ENCODE measurements around the gene NLGN1.

The NLGN1 gene

DNA sequence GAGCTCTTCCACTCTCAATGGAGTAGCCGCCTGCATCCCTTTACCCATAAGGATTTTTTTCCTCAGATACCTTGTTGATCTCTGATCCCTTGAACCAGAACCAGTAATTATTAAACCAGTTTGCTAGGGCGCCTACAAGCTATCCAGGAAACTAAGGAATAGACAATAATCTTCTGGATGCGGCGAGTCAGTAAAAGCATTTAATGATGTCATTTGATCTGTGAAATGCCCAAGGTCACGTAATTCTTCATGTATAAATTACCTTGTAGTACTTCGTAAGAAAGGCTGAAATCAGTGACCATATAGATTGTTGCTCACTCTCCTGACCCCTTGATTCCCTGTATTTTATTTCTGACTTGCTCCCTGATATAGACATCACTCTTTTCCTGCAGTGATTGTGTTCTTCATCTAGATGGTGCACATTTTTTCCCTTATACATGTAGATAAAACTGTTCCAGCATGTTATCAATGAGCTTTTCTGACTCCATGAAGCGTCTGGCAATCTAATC, 913.0 kb downstream of the NLGN1 start:
- H3K9me3 ChIP-seq (ENCODE audit: insufficient read depth, low read depth, low read length): no peaks in the 10 kb centered on the region
- no peaks in the 10 kb centered on the region for H3K27me3 ChIP-seq (ENCODE audit: insufficient read depth, low read length)
- H3K4me3 ChIP-seq (ENCODE audit: low read length): no peak overlapping the region
- 84% methylated on average over 7 of the region's 7 CpGs for WGBS
- H3K27ac ChIP-seq (ENCODE audit: low read depth, low read length): no peak overlapping the region
- no peaks in the 10 kb centered on the region for H3K4me1 ChIP-seq (ENCODE audit: insufficient read depth, low read length)
- H3K9ac ChIP-seq (ENCODE audit: low read depth, low read length): no peak overlapping the region
- H3K36me3 ChIP-seq (ENCODE audit: insufficient read depth, low read length): no peaks in the 10 kb centered on the region

DNA sequence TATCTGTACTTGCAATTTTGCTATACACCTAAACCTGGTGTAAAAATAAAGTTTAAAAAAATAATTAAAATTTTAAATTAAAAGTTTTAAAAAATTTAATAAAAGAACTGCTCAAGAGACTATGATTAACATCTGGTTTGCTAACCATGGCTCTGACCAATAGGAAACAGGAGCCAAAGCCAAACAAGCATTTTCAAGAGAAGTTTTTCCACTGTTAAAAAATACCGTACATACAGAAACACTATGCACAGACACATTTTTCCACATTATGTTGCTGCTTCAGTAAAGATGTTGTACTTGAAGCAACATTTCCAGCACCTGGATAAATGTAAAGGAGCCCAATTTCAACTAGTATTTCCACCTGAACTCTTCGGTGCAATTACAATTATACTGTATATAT, 917.7 kb downstream of the NLGN1 start:
- WGBS: 72% methylated on average over 2 of the region's 2 CpGs
- H3K27me3 ChIP-seq (ENCODE audit: insufficient read depth, low read length): no peaks in the 10 kb centered on the region
- no peak overlapping the region for H3K9ac ChIP-seq (ENCODE audit: low read depth, low read length)
- H3K9me3 ChIP-seq (ENCODE audit: insufficient read depth, low read depth, low read length): no peaks in the 10 kb centered on the region
- no peak overlapping the region for H3K4me3 ChIP-seq (ENCODE audit: low read length)
- H3K27ac ChIP-seq (ENCODE audit: low read depth, low read length): no peak overlapping the region
- no peaks in the 10 kb centered on the region for H3K36me3 ChIP-seq (ENCODE audit: insufficient read depth, low read length)
- H3K4me1 ChIP-seq (ENCODE audit: insufficient read depth, low read length): peaks cover 15% of the 10 kb centered on the region

DNA sequence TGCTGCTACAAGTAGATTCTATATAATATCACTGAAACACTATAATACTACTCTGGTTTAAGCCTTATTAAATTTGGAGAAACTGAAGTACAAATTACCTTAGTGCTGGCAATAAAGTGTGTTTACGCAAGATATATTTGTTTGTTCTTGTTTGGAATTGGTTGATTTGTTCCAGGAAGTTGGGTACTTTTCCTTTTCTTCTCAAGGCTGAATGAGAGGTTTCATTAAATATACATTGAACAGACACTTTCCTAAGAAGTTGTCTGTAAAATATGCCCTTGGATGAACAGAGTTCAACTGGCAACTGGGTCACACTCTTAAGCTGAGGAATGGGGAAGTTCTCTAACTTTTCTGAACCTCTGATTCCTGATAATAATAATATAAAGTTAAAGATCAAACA, 919.5 kb downstream of the NLGN1 start:
- H3K27me3 ChIP-seq (ENCODE audit: insufficient read depth, low read length): no peaks in the 10 kb centered on the region
- H3K9ac ChIP-seq (ENCODE audit: low read depth, low read length): no peak overlapping the region
- H3K4me3 ChIP-seq (ENCODE audit: low read length): no peak overlapping the region
- WGBS: 100% methylated on average over 1 of the region's 1 CpG
- H3K36me3 ChIP-seq (ENCODE audit: insufficient read depth, low read length): no peaks in the 10 kb centered on the region
- H3K4me1 ChIP-seq (ENCODE audit: insufficient read depth, low read length): peaks cover 15% of the 10 kb centered on the region
- no peak overlapping the region for H3K27ac ChIP-seq (ENCODE audit: low read depth, low read length)
- H3K9me3 ChIP-seq (ENCODE audit: insufficient read depth, low read depth, low read length): peaks cover 9% of the 10 kb centered on the region; the same call in 1 of the 2 replicates

DNA sequence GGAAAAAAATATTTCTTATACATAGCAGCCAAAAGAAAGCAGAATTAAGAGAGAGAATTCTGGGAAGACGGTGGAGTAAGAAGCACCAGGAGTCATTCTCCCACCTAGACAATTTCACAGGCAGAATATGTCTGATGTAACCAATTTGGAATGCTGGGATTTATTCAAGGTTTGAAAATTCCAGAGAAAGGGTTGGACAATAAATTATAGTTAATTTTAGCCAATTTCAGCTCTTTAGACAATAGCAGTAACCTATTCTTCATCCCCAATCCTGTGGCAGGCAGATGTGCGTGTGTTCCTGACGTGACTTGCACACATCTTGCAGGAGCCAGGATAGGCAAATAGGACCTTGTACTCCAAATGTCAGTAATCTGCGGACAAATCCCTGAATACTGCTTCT, 920.6 kb downstream of the NLGN1 start:
- no peak overlapping the region for H3K9ac ChIP-seq (ENCODE audit: low read depth, low read length)
- no peak overlapping the region for H3K27ac ChIP-seq (ENCODE audit: low read depth, low read length)
- no peaks in the 10 kb centered on the region for H3K27me3 ChIP-seq (ENCODE audit: insufficient read depth, low read length)
- WGBS: 90% methylated on average over 4 of the region's 4 CpGs
- peaks cover 15% of the 10 kb centered on the region for H3K4me1 ChIP-seq (ENCODE audit: insufficient read depth, low read length)
- no peak overlapping the region for H3K4me3 ChIP-seq (ENCODE audit: low read length)
- peaks cover 9% of the 10 kb centered on the region; the same call in 1 of the 2 replicates for H3K9me3 ChIP-seq (ENCODE audit: insufficient read depth, low read depth, low read length)
- H3K36me3 ChIP-seq (ENCODE audit: insufficient read depth, low read length): no peaks in the 10 kb centered on the region

DNA sequence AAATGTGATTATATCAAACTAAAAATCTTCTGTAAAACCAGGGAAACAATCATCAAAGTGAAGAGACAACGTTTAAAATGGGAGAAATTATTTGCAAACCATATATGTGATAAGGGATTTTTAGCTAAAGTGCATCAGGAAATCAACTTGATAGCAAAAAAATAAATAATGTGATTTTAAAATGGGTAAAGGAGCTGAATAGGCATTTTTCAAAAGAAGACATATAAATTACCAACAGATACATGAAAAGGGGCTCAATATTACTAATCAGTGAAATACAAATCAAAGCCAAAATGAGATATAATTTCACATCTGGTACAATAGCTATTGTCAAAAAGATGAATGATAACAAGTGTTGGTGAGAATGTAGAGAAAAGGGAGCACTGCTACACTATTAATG, 924.0 kb downstream of the NLGN1 start:
- no peak overlapping the region for H3K4me3 ChIP-seq (ENCODE audit: low read length)

DNA sequence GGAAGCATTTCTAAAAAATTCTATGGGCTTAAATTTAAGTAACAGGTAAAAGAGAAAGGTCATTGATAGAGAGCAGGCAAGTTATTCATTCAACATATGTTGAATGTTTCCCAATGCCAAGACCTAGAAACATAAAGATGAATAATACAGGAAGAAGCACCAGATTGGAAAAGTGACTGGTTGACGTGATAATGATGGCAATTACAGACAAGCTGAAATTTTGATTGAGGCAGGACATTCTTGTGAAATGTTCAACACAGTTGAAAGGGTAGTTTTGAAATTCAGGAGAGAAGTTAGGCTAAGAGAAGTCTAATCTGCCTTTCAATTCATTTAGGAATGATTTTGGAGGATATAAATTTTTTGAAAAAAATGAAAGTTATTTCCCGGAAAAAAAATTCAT, 925.2 kb downstream of the NLGN1 start:
- peaks cover 9% of the 10 kb centered on the region; the same call in 1 of the 2 replicates for H3K9me3 ChIP-seq (ENCODE audit: insufficient read depth, low read depth, low read length)
- WGBS: 93% methylated on average over 1 of the region's 2 CpGs
- H3K9ac ChIP-seq (ENCODE audit: low read depth, low read length): no peak overlapping the region
- no peaks in the 10 kb centered on the region for H3K36me3 ChIP-seq (ENCODE audit: insufficient read depth, low read length)
- no peak overlapping the region for H3K4me3 ChIP-seq (ENCODE audit: low read length)
- no peak overlapping the region for H3K27ac ChIP-seq (ENCODE audit: low read depth, low read length)
- H3K27me3 ChIP-seq (ENCODE audit: insufficient read depth, low read length): no peaks in the 10 kb centered on the region
- H3K4me1 ChIP-seq (ENCODE audit: insufficient read depth, low read length): peaks cover 25% of the 10 kb centered on the region

More for the DNA sequence above, 924.0 kb downstream of the NLGN1 start:
- Histone ChIP-seq H3K36me3 (ENCODE audit: insufficient read depth, low read length) (no peaks in the 10 kb centered on the region), H3K27me3 (ENCODE audit: insufficient read depth, low read length) (no peaks in the 10 kb centered on the region), H3K27ac (ENCODE audit: low read depth, low read length) (no peak overlapping the region), H3K9ac (ENCODE audit: low read depth, low read length) (no peak overlapping the region), H3K9me3 (ENCODE audit: insufficient read depth, low read depth, low read length) (peaks cover 9% of the 10 kb centered on the region; the same call in 1 of the 2 replicates), H3K4me1 (ENCODE audit: insufficient read depth, low read length) (peaks cover 25% of the 10 kb centered on the region)
- 100% methylated on average over 1 of the region's 1 CpG for WGBS

DNA sequence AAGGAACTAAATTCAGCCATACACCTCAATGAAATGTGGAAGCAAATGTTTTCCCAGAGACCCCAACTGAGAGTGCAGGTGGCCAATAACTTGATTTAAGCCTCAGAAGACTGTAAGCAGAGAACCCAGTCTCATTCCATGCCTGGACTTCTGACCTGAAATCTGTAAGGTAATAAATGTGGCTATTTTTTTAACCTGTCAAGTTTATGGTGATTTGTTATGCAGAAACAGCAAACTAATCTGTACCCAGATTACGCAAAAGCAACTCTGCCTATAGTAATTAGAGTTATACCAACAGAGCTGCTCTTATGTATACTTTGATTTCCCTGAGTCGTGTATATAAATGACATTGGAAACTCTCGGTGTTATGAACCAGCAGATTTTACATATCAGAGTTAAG, 927.6 kb downstream of the NLGN1 start:
- Histone ChIP-seq H3K27ac (ENCODE audit: low read depth, low read length) (no peak overlapping the region), H3K36me3 (ENCODE audit: insufficient read depth, low read length) (no peaks in the 10 kb centered on the region), H3K9ac (ENCODE audit: low read depth, low read length) (no peak overlapping the region), H3K4me1 (ENCODE audit: insufficient read depth, low read length) (peaks cover 10% of the 10 kb centered on the region), H3K4me3 (ENCODE audit: low read length) (no peak overlapping the region), H3K9me3 (ENCODE audit: insufficient read depth, low read depth, low read length) (peaks cover 9% of the 10 kb centered on the region; the same call in 1 of the 2 replicates), H3K27me3 (ENCODE audit: insufficient read depth, low read length) (no peaks in the 10 kb centered on the region)
- WGBS: 100% methylated on average over 3 of the region's 3 CpGs

DNA sequence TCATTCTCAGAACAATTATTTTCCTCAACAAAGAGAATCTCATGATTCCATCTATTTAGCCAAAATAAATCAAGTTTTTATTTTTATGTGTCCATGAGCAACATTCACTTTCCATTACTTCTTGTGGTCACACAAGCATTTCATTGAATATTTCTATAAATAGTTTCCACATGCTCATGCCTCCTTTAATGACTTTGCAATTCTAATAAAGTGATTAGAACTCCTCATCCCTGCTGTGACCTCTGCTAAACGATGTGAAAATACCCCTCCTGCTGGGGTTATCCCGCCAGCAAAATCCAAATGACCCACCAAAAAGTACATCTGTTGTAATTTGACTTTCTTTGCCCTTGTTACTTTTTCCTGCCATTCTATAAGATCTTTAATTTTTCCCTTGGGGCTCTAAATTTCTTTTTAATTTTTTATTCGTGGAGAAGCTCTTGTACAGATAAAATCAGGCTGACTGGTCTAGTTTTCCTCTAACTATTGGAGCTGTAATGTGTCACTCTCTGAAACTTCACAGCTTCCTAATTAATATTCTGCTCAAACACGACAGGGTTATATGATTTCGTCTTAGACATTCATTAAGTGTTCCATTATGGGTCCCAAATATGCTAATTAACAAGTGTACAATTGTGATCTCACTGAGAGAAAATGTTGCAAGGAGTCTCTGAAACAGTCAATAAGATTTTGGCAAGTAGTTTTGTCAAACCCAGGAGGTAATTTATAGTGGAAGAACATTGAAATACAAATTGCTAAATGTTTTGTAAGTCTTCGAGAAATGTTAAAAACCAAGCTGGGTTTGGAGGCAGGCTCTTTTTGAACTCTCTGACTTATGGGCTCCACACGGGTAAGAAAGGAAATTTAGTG, 928.5 kb downstream of the NLGN1 start:
- H3K27me3 ChIP-seq (ENCODE audit: insufficient read depth, low read length): no peaks in the 10 kb centered on the region
- H3K27ac ChIP-seq (ENCODE audit: low read depth, low read length): no peak overlapping the region
- no peaks in the 10 kb centered on the region for H3K36me3 ChIP-seq (ENCODE audit: insufficient read depth, low read length)
- H3K4me3 ChIP-seq (ENCODE audit: low read length): no peak overlapping the region
- peaks cover 3% of the 10 kb centered on the region; the same call in 1 of the 2 replicates for H3K9me3 ChIP-seq (ENCODE audit: insufficient read depth, low read depth, low read length)
- H3K9ac ChIP-seq (ENCODE audit: low read depth, low read length): no peak overlapping the region
- 70% methylated on average over 7 of the region's 7 CpGs for WGBS
- H3K4me1 ChIP-seq (ENCODE audit: insufficient read depth, low read length): peaks cover 10% of the 10 kb centered on the region

DNA sequence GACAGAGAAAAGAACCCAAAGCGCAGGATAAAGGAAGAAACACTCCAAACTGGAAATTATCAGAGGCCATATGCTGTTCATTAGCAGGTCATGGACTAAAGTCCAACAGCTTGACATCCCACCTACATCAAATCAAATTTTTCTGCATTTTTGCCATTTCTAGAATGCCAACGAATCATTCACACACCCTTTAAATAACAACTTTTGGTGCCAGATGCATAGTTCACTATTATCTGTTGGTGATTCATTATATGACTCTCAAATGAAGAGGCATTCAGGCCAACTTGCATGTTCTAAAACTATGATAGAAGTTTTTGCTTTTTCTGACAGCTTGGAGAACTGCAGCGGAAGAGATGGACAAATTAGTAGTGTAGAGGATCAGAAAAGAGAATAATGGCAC, 931.8 kb downstream of the NLGN1 start:
- Histone ChIP-seq H3K4me3 (ENCODE audit: low read length) (no peak overlapping the region), H3K4me1 (ENCODE audit: insufficient read depth, low read length) (peaks cover 10% of the 10 kb centered on the region), H3K9me3 (ENCODE audit: insufficient read depth, low read depth, low read length) (no peaks in the 10 kb centered on the region), H3K36me3 (ENCODE audit: insufficient read depth, low read length) (no peaks in the 10 kb centered on the region), H3K27me3 (ENCODE audit: insufficient read depth, low read length) (no peaks in the 10 kb centered on the region), H3K9ac (ENCODE audit: low read depth, low read length) (no peak overlapping the region), H3K27ac (ENCODE audit: low read depth, low read length) (no peak overlapping the region)
- WGBS: 94% methylated on average over 3 of the region's 3 CpGs

DNA sequence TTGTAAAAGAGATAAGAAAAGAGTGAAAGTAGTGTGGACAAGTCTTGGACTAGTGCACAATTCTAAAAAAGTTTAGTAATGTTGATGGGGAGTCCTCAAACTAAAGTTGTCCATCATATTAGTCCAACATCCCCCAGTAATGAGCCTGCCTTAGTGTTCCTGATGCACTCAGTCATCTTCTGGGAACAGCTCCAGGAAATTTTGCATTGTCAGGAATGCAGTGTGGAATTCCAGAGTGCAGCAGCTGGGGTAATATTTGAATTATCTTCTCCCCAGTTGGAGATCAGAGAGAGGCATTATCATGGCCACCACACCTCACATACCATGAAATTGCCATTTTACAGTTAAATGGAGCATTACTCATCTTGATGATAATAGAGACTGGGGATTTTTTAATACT, 932.8 kb downstream of the NLGN1 start:
- H3K9ac ChIP-seq (ENCODE audit: low read depth, low read length): no peak overlapping the region
- no peaks in the 10 kb centered on the region for H3K36me3 ChIP-seq (ENCODE audit: insufficient read depth, low read length)
- H3K27me3 ChIP-seq (ENCODE audit: insufficient read depth, low read length): no peaks in the 10 kb centered on the region
- H3K4me1 ChIP-seq (ENCODE audit: insufficient read depth, low read length): peaks cover 8% of the 10 kb centered on the region
- no peak overlapping the region for H3K4me3 ChIP-seq (ENCODE audit: low read length)
- no peak overlapping the region for H3K27ac ChIP-seq (ENCODE audit: low read depth, low read length)
- H3K9me3 ChIP-seq (ENCODE audit: insufficient read depth, low read depth, low read length): no peaks in the 10 kb centered on the region

DNA sequence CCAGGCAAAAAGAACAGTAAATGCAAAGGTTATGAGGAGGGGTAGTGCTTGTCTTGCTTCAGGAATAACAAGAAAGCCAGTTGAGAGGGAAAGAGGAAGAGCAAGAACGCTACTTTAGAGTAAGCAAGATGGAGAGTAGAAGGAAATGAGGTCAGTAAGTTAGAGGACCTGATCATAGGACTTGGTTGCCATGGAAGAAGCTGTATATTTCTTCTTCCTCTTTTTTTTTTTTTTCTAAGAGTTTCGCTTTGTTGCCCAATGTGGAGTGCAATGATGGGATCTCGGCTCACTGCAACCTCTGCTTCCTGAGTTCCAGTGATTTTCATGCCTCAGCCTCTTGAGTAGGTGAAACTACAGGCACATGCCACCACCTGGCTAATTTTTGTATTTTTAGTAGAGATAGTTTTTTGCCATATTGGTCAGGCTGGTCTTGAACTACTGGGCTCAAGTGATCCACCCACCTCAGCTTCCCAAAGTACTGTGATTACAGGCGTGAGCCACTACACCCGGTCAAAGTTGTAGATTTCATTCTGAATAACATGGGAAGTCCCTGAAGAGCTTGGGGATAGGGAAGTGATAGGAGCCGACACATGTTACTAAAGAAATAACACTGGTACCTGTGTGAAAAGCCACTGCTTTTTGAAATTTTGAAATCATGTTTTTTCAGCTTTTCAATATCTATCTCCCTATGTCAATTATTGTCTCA, 933.7 kb downstream of the NLGN1 start:
- no peak overlapping the region for H3K4me3 ChIP-seq (ENCODE audit: low read length)
- no peak overlapping the region for H3K27ac ChIP-seq (ENCODE audit: low read depth, low read length)
- H3K27me3 ChIP-seq (ENCODE audit: insufficient read depth, low read length): no peaks in the 10 kb centered on the region
- peaks cover 3% of the 10 kb centered on the region; the same call in 1 of the 2 replicates for H3K4me1 ChIP-seq (ENCODE audit: insufficient read depth, low read length)
- H3K9me3 ChIP-seq (ENCODE audit: insufficient read depth, low read depth, low read length): no peaks in the 10 kb centered on the region
- no peak overlapping the region for H3K9ac ChIP-seq (ENCODE audit: low read depth, low read length)
- WGBS: 89% methylated on average over 6 of the region's 6 CpGs
- H3K36me3 ChIP-seq (ENCODE audit: insufficient read depth, low read length): no peaks in the 10 kb centered on the region

Measured in HUES64 (cell line).